ENCODE measurements around the gene NKPD1. TPM values are rescaled to one million over a fixed set of nuclear protein-coding genes. Genes with fewer than 3 reads are reported as not detected.

NKPD1 gene
- total RNA-seq, 2 experiments from 2014 or later, result 0.73 to 0.91 TPM

DNA sequence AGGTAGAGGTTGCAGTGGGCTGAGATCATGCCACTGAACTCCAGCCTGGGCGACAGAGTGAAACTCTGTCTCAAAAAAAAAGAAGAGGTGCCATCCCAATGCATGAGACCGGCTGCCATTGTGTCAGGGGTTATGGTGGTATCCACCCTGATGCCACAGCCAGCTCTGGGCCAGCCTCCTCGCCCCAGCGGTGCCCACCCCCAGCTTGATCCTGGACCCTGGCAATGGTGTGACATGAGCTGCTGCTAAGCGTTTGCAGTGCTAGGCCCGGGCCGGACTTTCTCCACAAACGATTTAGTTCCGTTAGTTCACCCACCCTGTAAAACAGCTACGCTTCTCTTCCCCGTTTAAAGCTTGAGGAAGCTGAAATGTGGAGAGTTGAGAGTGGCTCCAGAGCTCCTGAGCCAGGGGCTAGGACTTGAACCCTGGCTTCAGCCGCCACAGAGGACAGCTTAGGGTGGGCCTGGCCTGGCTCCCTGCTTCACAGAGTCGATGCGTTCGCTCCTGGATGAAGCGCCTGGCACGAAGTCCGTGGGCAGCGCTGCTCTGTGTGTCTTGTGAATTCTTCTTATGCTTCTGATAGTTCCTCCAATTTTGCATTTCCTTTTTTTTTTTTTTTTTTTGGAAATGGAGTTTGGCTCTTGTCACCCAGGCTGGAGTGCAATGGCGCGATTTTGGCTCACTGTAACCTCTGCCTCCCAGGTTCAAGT is 25.5 kb downstream of the NKPD1 start:
- no peak for TF ChIP-seq CTCF (IDR thresholded peaks at IDR 0.05)
- DNase-seq (no peak), ATAC-seq (ENCODE audit: poor library complexity) (no peak)
- Mint-ChIP-seq H3K4me1 (ENCODE audit: low read depth) (no peaks in the 10 kb centered on the region), H3K9me3 (no peaks in the 10 kb centered on the region), H3K36me3 (ENCODE audit: low read depth) (peaks cover 1% of the 10 kb centered on the region), H3K27me3 (no peaks in the 10 kb centered on the region), H3K4me3 (no peak overlapping the region), H3K27ac (no peak overlapping the region)
- intact Hi-C loops (cut with DNase I, micrococcal nuclease), result no loop called here
- POLR2A ChIA-PET, result interaction anchor here (1.1 kb wide), 1 partner anchor 35 kb away, joined by 3 read pairs; no protein-coding TSS in a partner anchor
- H3K36me3 ChIP-seq (ENCODE audit: insufficient read depth, low read length), result peaks cover under 1% of the 10 kb centered on the region
- H3K27me3 ChIP-seq (ENCODE audit: control insufficient read depth in 1 of 2, insufficient read depth in 2 of 2, low read length in 2 of 2), result no peaks in the 10 kb centered on the region
- H3K4me1 ChIP-seq (ENCODE audit: insufficient read depth, low read length), result no peaks in the 10 kb centered on the region
- no peaks in the 10 kb centered on the region for H3K9me3 ChIP-seq (ENCODE audit: control insufficient read depth in 1 of 2, insufficient read depth in 1 of 2, low read length in 2 of 2)
- no peak overlapping the region for H3K27ac ChIP-seq (ENCODE audit: low read depth in 1 of 2, low read length in 2 of 2)
- H3K4me3 ChIP-seq (ENCODE audit: low read length), result no peak overlapping the region
- CTCF ChIA-PET, result interaction anchor here (1.8 kb wide), 1 partner anchor 14 kb away, joined by 5 read pairs; no protein-coding TSS in a partner anchor

DNA sequence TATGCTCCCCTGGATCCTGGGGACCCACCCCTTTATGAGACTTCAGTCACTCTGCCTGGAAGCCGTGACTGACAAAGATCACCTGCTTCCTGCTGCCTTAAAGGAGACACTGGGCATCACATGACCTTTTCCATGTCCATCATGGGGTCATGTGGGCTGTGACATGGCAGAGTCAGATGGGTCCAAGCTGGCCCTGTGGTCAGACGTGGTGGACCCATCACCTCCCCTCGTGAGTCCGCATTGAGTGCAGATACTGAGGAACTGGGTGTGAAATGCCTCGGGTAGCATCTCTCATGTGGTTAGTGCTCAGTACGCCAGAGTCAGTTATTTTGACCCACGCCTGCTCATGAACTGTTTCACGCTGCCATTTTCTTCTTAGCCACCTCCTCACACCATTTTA is 27.1 kb downstream of the NKPD1 start:
- intact Hi-C loops (cut with DNase I, micrococcal nuclease), result no loop called here
- no peaks in the 10 kb centered on the region for H3K27me3 Mint-ChIP-seq
- H3K9me3 Mint-ChIP-seq, result no peaks in the 10 kb centered on the region
- Histone ChIP-seq H3K4me1 (ENCODE audit: insufficient read depth, low read length) (no peaks in the 10 kb centered on the region), H3K4me3 (ENCODE audit: low read length) (no peak overlapping the region), H3K36me3 (ENCODE audit: insufficient read depth, low read length) (no peaks in the 10 kb centered on the region), H3K27ac (ENCODE audit: low read depth in 1 of 2, low read length in 2 of 2) (no peak overlapping the region), H3K27me3 (ENCODE audit: control insufficient read depth in 1 of 2, insufficient read depth in 2 of 2, low read length in 2 of 2) (no peaks in the 10 kb centered on the region), H3K9me3 (ENCODE audit: control insufficient read depth in 1 of 2, insufficient read depth in 1 of 2, low read length in 2 of 2) (no peaks in the 10 kb centered on the region)
- H3K4me1 Mint-ChIP-seq (ENCODE audit: low read depth), result no peaks in the 10 kb centered on the region
- ChIA-PET CTCF (no interaction called here), POLR2A (no interaction called here)
- TF ChIP-seq CTCF (IDR thresholded peaks at IDR 0.05), result no peak
- ATAC-seq (ENCODE audit: poor library complexity) (no peak), DNase-seq (no peak)
- H3K27ac Mint-ChIP-seq, result peak overlapping the region; percentile 36
- no peaks in the 10 kb centered on the region for H3K36me3 Mint-ChIP-seq (ENCODE audit: low read depth)
- no peak overlapping the region for H3K4me3 Mint-ChIP-seq

DNA sequence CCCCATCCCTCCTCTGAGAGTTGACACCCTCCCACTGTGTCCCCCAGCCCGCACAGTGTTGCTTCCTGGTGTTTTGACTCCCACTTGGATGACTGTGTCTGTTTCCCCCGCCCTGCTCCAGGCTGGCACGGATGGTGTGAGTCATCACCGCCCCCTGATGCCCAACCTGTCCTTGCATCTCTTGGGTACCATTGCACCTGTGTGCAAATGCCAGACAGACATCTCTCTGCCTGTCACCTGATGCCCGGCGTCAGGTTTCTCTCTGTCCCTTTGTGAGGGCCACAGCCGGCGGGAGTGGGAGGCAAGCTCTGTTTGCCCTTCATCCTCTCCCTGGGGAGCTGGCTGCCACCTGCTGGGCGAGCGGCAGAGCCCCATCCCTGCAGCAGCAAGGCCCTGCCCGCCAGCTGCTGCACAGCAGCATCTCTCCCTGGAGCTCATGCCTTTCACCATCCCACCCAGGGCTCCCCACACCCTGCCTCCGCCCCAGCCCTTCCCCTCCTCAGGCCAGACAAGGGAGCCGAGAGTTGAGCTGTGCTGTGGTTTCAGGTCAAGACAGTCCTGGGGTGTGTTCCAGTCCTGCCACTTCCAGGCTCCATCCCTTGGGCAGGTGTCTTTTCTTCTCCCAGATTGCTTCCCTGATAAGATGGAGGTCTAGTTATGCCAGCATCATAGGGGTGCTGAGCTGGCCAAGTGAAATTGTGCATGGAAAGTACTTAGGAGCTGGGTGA is 29.7 kb downstream of the NKPD1 start:
- no peaks in the 10 kb centered on the region for H3K27me3 ChIP-seq (ENCODE audit: control insufficient read depth in 1 of 2, insufficient read depth in 2 of 2, low read length in 2 of 2)
- no peaks in the 10 kb centered on the region for H3K9me3 ChIP-seq (ENCODE audit: control insufficient read depth in 1 of 2, insufficient read depth in 1 of 2, low read length in 2 of 2)
- no peaks in the 10 kb centered on the region for H3K27me3 Mint-ChIP-seq
- no peak overlapping the region for H3K27ac ChIP-seq (ENCODE audit: low read depth in 1 of 2, low read length in 2 of 2)
- no peaks in the 10 kb centered on the region for H3K36me3 ChIP-seq (ENCODE audit: insufficient read depth, low read length)
- TF ChIP-seq CTCF (IDR thresholded peaks at IDR 0.05), result no peak
- H3K36me3 Mint-ChIP-seq (ENCODE audit: low read depth), result no peaks in the 10 kb centered on the region
- ChIA-PET CTCF (no interaction called here), POLR2A (no interaction called here)
- DNase-seq, result no peak
- H3K9me3 Mint-ChIP-seq, result no peaks in the 10 kb centered on the region
- H3K4me3 ChIP-seq (ENCODE audit: low read length), result no peak overlapping the region
- no peak for ATAC-seq (ENCODE audit: poor library complexity)
- no peak overlapping the region for H3K27ac Mint-ChIP-seq
- no peak overlapping the region for H3K4me3 Mint-ChIP-seq
- intact Hi-C loops (cut with DNase I, micrococcal nuclease), result no loop called here
- peaks cover 6% of the 10 kb centered on the region for H3K4me1 ChIP-seq (ENCODE audit: insufficient read depth, low read length)
- H3K4me1 Mint-ChIP-seq (ENCODE audit: low read depth), result peaks cover 8% of the 10 kb centered on the region
